NCI-H1417 treated with DMSO at 0.1 percent for 48 hours (cell line): ENCODE measurements around the gene FGFR3.
"Not testable (repeated sequence)": the region's sequence is repeated elsewhere in the genome, so short reads cannot be mapped to it uniquely, and the experiment has no call there.

Experiments
- DNase-seq: peaks from one replicate; lab custom pipeline; 2025; lab: John Stamatoyannopoulos, UW

FGFR3 gene

GRCh38 chr4:1819284-1819683, 26.2 kb downstream of the FGFR3 start:
- DNase-seq, result no peak

GRCh38 chr4:1819816-1820215, 26.7 kb downstream of the FGFR3 start:
- no peak for DNase-seq

GRCh38 chr4:1821679-1822567, 28.8 kb downstream of the FGFR3 start:
- no peak for DNase-seq

- no peak for DNase-seq
Observed at GRCh38 chr4:1822568-1823544, 29.8 kb downstream of the FGFR3 start.

GRCh38 chr4:1823545-1823932, 30.4 kb downstream of the FGFR3 start:
- no peak for DNase-seq

- no peak for DNase-seq
Observed at GRCh38 chr4:1824746-1825145, 31.7 kb downstream of the FGFR3 start.

- no peak for DNase-seq
Observed at GRCh38 chr4:1825326-1825725, 32.2 kb downstream of the FGFR3 start.

GRCh38 chr4:1826531-1827350, 33.6 kb downstream of the FGFR3 start:
- no peak for DNase-seq

GRCh38 chr4:1830234-1830633, 37.1 kb downstream of the FGFR3 start:
- DNase-seq, result no peak

- DNase-seq, result no peak
Observed at GRCh38 chr4:1830642-1831228, 37.6 kb downstream of the FGFR3 start.

GRCh38 chr4:1831331-1831730, 38.2 kb downstream of the FGFR3 start:
- no peak for DNase-seq

GRCh38 chr4:1832690-1833089, 39.6 kb downstream of the FGFR3 start:
- no peak for DNase-seq

- DNase-seq, result no peak
Observed at GRCh38 chr4:1833307-1834046, 40.4 kb downstream of the FGFR3 start.

- DNase-seq, result no peak
Observed at GRCh38 chr4:1834047-1834775, 41.1 kb downstream of the FGFR3 start.

GRCh38 chr4:1835836-1836235, 42.7 kb downstream of the FGFR3 start:
- DNase-seq, result not testable (repeated sequence)

- no peak for DNase-seq
Observed at GRCh38 chr4:1836650-1837049, 43.6 kb downstream of the FGFR3 start.

GRCh38 chr4:1837069-1837468, 44.0 kb downstream of the FGFR3 start:
- DNase-seq, result no peak

GRCh38 chr4:1839282-1839681, 46.2 kb downstream of the FGFR3 start:
- DNase-seq, result no peak

GRCh38 chr4:1841201-1841886, 48.3 kb downstream of the FGFR3 start:
- DNase-seq, result no peak

- no peak for DNase-seq
Observed at GRCh38 chr4:1841887-1842210, 48.8 kb downstream of the FGFR3 start.
